ENCODE results near the gene PITRM1. TPM values are rescaled to one million over a fixed set of nuclear protein-coding genes. Genes with fewer than 3 reads are reported as not detected.
A peak's percentile ranks its signal among the peaks of the same experiment; 100 is the strongest.

The PITRM1 gene
- polyA plus RNA-seq, 2 of the 4 experiments (the other 2 are of a cell fraction): 45.9 to 64.5 TPM

- TF ChIP-seq SMC3 (IDR thresholded peaks at IDR 0.05) (0 out of 3 replicates have a peak, but pooled peaks have one; percentile 9), MAZ (IDR thresholded peaks at IDR 0.05; ENCODE audit: borderline replicate concordance, low read depth, low read length) (0 out of 2 replicates have a peak, but pooled peaks have one; percentile 21), RARB (CRISPR knock-in tag; IDR thresholded peaks at IDR 0.05) (no peak), CBX2 (IDR thresholded peaks at IDR 0.05; ENCODE audit: borderline replicate concordance, low read depth) (no peak), RCOR1 (IDR thresholded peaks at IDR 0.05; ENCODE audit: low read depth, low read length) (no peak), CEBPB (IDR thresholded peaks at IDR 0.05) (no peak), TP53 (CRISPR knock-in tag; IDR thresholded peaks at IDR 0.05) (no peak), NR3C1 (IDR thresholded peaks at IDR 0.05) (no peak), EHMT2 (IDR thresholded peaks at IDR 0.05; ENCODE audit: low read depth) (no peak), KDM1A (IDR thresholded peaks at IDR 0.05; ENCODE audit: low read depth) (no peak), ZNF302 (CRISPR knock-in tag; IDR thresholded peaks at IDR 0.05) (no peak), TFCP2L1 (CRISPR knock-in tag; IDR thresholded peaks at IDR 0.05) (peak; percentile 83; the same call in 1 of the 2 replicates), HDAC2 (IDR thresholded peaks at IDR 0.05) (no peak), ZFP36 (IDR thresholded peaks at IDR 0.05; ENCODE audit: borderline replicate concordance, partially characterized antibody) (no peak), ATOH8 (CRISPR knock-in tag; IDR thresholded peaks at IDR 0.05; ENCODE audit: low read depth) (no peak), PHF8 (IDR thresholded peaks at IDR 0.05; ENCODE audit: borderline replicate concordance, low read depth) (peak; percentile 89), MAX (IDR thresholded peaks at IDR 0.05) (peak; percentile 86), REST (IDR thresholded peaks at IDR 0.05) (no peak), GATA3 (IDR thresholded peaks at IDR 0.05; ENCODE audit: borderline replicate concordance) (no peak), FOXS1 (CRISPR knock-in tag; IDR thresholded peaks at IDR 0.05) (no peak), POLR2A (IDR thresholded peaks at IDR 0.05; ENCODE audit: low read length) (peak; percentile 99), EHF (CRISPR knock-in tag; IDR thresholded peaks at IDR 0.05) (no peak), JUNB (IDR thresholded peaks at IDR 0.05) (no peak), EP300 (IDR thresholded peaks at IDR 0.05) (no peak), CHD4 (IDR thresholded peaks at IDR 0.05; ENCODE audit: borderline replicate concordance) (no peak), NFE2L2 (conservative IDR thresholded peaks at IDR 0.05; ENCODE audit: low read length) (no peak), E2F6 (IDR thresholded peaks at IDR 0.05; ENCODE audit: borderline replicate concordance, low read depth) (peak; percentile 39; the same call in 1 of the 2 replicates), MYC (IDR thresholded peaks at IDR 0.05; ENCODE audit: borderline replicate concordance, low read length) (peak; percentile 66), JUN (IDR thresholded peaks at IDR 0.05) (peak; percentile 53 to 87; a peak in 4 of 5 replicates), RFX5 (IDR thresholded peaks at IDR 0.05) (peak; percentile 49; the same call in 1 of the 2 replicates), CHD2 (IDR thresholded peaks at IDR 0.05; ENCODE audit: low read length, partially characterized antibody) (no peak)
Measured at GRCh38 chr10:3172446-3173170, at the start of gene PITRM1 (continued).
